ENCODE measurements around the gene CCR5. TPM values are rescaled to one million over a fixed set of nuclear protein-coding genes. Genes with fewer than 3 reads are reported as not detected.

Gene CCR5
- total RNA-seq, 1 experiment from 2014 or later: not detected

DNA sequence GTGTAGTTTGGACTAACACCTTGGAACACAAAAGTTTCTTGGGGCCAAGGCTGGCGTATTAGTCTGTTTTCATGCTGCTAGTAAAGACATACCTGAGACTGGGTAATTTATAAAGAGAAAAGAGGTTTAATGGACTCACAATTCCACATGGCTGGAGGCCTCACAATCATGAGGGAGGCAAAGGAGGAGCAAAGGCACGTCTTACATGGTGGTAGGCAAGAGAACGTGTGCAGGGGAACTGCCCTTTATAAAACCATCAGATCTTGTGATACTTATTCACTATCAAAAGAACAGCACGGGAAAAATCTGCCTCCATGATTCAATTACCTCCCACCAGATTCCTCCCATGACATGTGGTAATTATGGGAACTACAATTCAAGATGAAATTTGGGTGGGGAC, 26.3 kb upstream of the CCR5 start:
- no peak overlapping the region for H3K4me3 ChIP-seq (replicated peaks in 1 of 2; ENCODE audit: low read depth in 1 of 2, low read length in 2 of 2)
- DNase-seq (ENCODE audit: low read depth, low spot score) (no peak), ATAC-seq (no peak)
- H3K9me3 ChIP-seq (ENCODE audit: control insufficient read depth in 1 of 2, insufficient read depth in 1 of 2, low read depth in 1 of 2, low read length in 2 of 2): no peaks in the 10 kb centered on the region
- H4K20me1 ChIP-seq (ENCODE audit: insufficient read depth): no peaks in the 10 kb centered on the region
- POLR2A ChIA-PET: no interaction called here
- no peaks in the 10 kb centered on the region for H3K36me3 ChIP-seq (ENCODE audit: control insufficient read depth in 1 of 2, insufficient read depth in 2 of 2, low read length in 2 of 2)
- BruUV-seq (replicated peaks): no TSS peak
- no peaks in the 10 kb centered on the region; the same call in 1 of the 2 replicates for H3K9me2 ChIP-seq (ENCODE audit: insufficient read depth)
- H3K9ac ChIP-seq (ENCODE audit: low read length): no peak overlapping the region
- H3K4me2 ChIP-seq (ENCODE audit: low read length): no peak overlapping the region
- H3K27me3 ChIP-seq (ENCODE audit: insufficient read depth, low read length): no peaks in the 10 kb centered on the region
- TF ChIP-seq ZNF274 (IDR thresholded peaks at IDR 0.05; ENCODE audit: low read depth, low read length): no peak
- TF ChIP-seq ELF1 (IDR thresholded peaks at IDR 0.05; ENCODE audit: borderline replicate concordance, low read depth): no peak
- no peak for TF ChIP-seq EZH2 (IDR thresholded peaks at IDR 0.05)
- TF ChIP-seq, protein P1, sequence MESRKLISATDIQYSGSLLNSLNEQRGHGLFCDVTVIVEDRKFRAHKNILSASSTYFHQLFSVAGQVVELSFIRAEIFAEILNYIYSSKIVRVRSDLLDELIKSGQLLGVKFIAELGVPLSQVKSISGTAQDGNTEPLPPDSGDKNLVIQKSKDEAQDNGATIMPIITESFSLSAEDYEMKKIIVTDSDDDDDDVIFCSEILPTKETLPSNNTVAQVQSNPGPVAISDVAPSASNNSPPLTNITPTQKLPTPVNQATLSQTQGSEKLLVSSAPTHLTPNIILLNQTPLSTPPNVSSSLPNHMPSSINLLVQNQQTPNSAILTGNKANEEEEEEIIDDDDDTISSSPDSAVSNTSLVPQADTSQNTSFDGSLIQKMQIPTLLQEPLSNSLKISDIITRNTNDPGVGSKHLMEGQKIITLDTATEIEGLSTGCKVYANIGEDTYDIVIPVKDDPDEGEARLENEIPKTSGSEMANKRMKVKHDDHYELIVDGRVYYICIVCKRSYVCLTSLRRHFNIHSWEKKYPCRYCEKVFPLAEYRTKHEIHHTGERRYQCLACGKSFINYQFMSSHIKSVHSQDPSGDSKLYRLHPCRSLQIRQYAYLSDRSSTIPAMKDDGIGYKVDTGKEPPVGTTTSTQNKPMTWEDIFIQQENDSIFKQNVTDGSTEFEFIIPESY (IDR thresholded peaks at IDR 0.05; ENCODE audit: extremely low read depth, insufficient replicate concordance, low read length): no peak
- TF ChIP-seq, protein P2, sequence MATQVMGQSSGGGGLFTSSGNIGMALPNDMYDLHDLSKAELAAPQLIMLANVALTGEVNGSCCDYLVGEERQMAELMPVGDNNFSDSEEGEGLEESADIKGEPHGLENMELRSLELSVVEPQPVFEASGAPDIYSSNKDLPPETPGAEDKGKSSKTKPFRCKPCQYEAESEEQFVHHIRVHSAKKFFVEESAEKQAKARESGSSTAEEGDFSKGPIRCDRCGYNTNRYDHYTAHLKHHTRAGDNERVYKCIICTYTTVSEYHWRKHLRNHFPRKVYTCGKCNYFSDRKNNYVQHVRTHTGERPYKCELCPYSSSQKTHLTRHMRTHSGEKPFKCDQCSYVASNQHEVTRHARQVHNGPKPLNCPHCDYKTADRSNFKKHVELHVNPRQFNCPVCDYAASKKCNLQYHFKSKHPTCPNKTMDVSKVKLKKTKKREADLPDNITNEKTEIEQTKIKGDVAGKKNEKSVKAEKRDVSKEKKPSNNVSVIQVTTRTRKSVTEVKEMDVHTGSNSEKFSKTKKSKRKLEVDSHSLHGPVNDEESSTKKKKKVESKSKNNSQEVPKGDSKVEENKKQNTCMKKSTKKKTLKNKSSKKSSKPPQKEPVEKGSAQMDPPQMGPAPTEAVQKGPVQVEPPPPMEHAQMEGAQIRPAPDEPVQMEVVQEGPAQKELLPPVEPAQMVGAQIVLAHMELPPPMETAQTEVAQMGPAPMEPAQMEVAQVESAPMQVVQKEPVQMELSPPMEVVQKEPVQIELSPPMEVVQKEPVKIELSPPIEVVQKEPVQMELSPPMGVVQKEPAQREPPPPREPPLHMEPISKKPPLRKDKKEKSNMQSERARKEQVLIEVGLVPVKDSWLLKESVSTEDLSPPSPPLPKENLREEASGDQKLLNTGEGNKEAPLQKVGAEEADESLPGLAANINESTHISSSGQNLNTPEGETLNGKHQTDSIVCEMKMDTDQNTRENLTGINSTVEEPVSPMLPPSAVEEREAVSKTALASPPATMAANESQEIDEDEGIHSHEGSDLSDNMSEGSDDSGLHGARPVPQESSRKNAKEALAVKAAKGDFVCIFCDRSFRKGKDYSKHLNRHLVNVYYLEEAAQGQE (IDR thresholded peaks at IDR 0.05; ENCODE audit: low read depth): no peak
- TF ChIP-seq POLR2AphosphoS5 (IDR thresholded peaks at IDR 0.05; ENCODE audit: low read depth, low read length): no peak
- TF ChIP-seq, protein P3, sequence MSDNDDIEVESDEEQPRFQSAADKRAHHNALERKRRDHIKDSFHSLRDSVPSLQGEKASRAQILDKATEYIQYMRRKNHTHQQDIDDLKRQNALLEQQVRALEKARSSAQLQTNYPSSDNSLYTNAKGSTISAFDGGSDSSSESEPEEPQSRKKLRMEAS (IDR thresholded peaks at IDR 0.05): no peak
- TF ChIP-seq POLR2A (IDR thresholded peaks at IDR 0.05; ENCODE audit: borderline replicate concordance, extremely low read depth, insufficient read depth, insufficient read length): no peak
- TF ChIP-seq SIN3A (IDR thresholded peaks at IDR 0.05; ENCODE audit: low read depth): no peak
- TF ChIP-seq TCF7L2 (IDR thresholded peaks at IDR 0.05; ENCODE audit: borderline replicate concordance, extremely low read depth, insufficient read depth, insufficient read length): no peak
- no peak for TF ChIP-seq EZH2phosphoT487 (IDR thresholded peaks at IDR 0.05; ENCODE audit: borderline replicate concordance)
- TF ChIP-seq JUND (IDR thresholded peaks at IDR 0.05): no peak
- H3K79me2 ChIP-seq (ENCODE audit: insufficient read depth, low read length): no peaks in the 10 kb centered on the region
- RAD21 ChIA-PET (ENCODE audit: low non-redundant PET in 1 of 2, low total read pairs in 2 of 2, uncharacterized antibody in 2 of 2, unreplicated experiment in 2 of 2): no interaction called here
- H3K4me1 ChIP-seq (ENCODE audit: control insufficient read depth in 1 of 2, insufficient read depth in 2 of 2, low read length in 2 of 2): no peaks in the 10 kb centered on the region
- no peak overlapping the region for H2AFZ ChIP-seq (ENCODE audit: low read depth, low read length, poor library complexity, severe bottlenecking)
- intact Hi-C loops (cut with micrococcal nuclease): no loop called here
- CTCF ChIA-PET: no interaction called here
- no peak overlapping the region for H3K27ac ChIP-seq (ENCODE audit: low read depth, low read length)

Data from HCT116 (cell line).